IMR-90 (cell line): Measurements from ENCODE around the gene MRPS10. TPM values are rescaled to one million over a fixed set of nuclear protein-coding genes. Genes with fewer than 3 reads are reported as not detected.
A peak's percentile ranks its signal among the peaks of the same experiment; 100 is the strongest.

Experiments
- ATAC-seq: fragments of 200-7000 bp; cut with Tn5 transposase; 2 replicates; pipeline ENCODE4 v1.9.1; 2020; ENCODE audit warnings: low read depth, mild to moderate bottlenecking, moderate library complexity
- BruUV-seq: library from RNA; stranded (reverse); fragments of 400-500 nt; replicated peaks from 2 replicates; lab custom pipeline; 2021; lab: Mats Ljungman, UMichigan
- CTCF ChIA-PET: fragments of 300-600 bp; formaldehyde crosslinking; extraction: SDS; loops from one replicate; lab custom pipeline; 2021; ENCODE audit warnings: antibody characterized with exemption; lab: Yijun Ruan, JAX
- POLR2A ChIA-PET: fragments of 300-600 bp; sonication (Branson Sonifier 250); formaldehyde crosslinking; loops from one replicate; lab custom pipeline; 2022; ENCODE audit warnings: antibody characterized with exemption; ENCODE audit not compliant: unreplicated experiment; lab: Charles Lee
- DNase-seq: peaks from one replicate; pipeline ENCODE4 v3.0.0; 2013
- H2AFZ ChIP-seq: replicated peaks from 2 replicates; pipeline ENCODE3; 2013; ENCODE audit warnings: low read length, mild to moderate bottlenecking; ENCODE audit not compliant: poor library complexity
- H2AK5ac ChIP-seq: 2 replicates; pipeline ENCODE4 v1.6.1; 2013; ENCODE audit warnings: low read depth, low read length, inconsistent platforms
- H2AK9ac ChIP-seq: replicated peaks from 2 replicates; pipeline ENCODE3; 2013; ENCODE audit warnings: mild to moderate bottlenecking, low read depth, low read length, moderate library complexity; ENCODE audit not compliant: poor library complexity
- H2BK120ac ChIP-seq: 2 replicates; pipeline ENCODE4 v1.6.1; 2013; ENCODE audit warnings: low read depth, low read length, inconsistent platforms
- H2BK15ac ChIP-seq: 3 replicates; pipeline ENCODE4 v1.6.1; 2013; ENCODE audit warnings: low read depth, low read length, inconsistent platforms
- H2BK20ac ChIP-seq: 2 replicates; pipeline ENCODE4 v1.6.1; 2013; ENCODE audit warnings: low read depth, mild to moderate bottlenecking, inconsistent platforms, low read length, moderate library complexity
- H2BK5ac ChIP-seq: 2 replicates; pipeline ENCODE4 v1.6.1; 2013; ENCODE audit warnings: mild to moderate bottlenecking, low read depth, low read length, inconsistent platforms; ENCODE audit not compliant: poor library complexity, severe bottlenecking
- H3K14ac ChIP-seq: replicated peaks from 2 replicates; pipeline ENCODE4 v1.6.1; 2013; ENCODE audit warnings: low read depth, low read length, inconsistent platforms
- H3K18ac ChIP-seq: 2 replicates; pipeline ENCODE4 v1.6.1; 2013; ENCODE audit warnings: low read depth, low read length, control low read depth
- H3K23ac ChIP-seq: 2 replicates; pipeline ENCODE4 v1.6.1; 2013; ENCODE audit warnings: low read depth, low read length, inconsistent platforms
- H3K27ac ChIP-seq: 2 replicates; pipeline ENCODE4 v1.5.1; 2013; ENCODE audit warnings: mild to moderate bottlenecking, control low read depth, low read length; ENCODE audit not compliant: insufficient read depth
- H3K27me3 ChIP-seq: 2 replicates; pipeline ENCODE4 v1.6.1; 2013; ENCODE audit warnings: low read length; ENCODE audit not compliant: control insufficient read depth, insufficient read depth
- H3K36me3 ChIP-seq: 2 replicates; pipeline ENCODE4 v1.6.1; 2013; ENCODE audit warnings: low read length, mixed read lengths; ENCODE audit not compliant: control insufficient read depth, insufficient read depth
- H3K4ac ChIP-seq: 2 replicates; pipeline ENCODE4 v1.6.1; 2013; ENCODE audit warnings: low read depth, low read length, inconsistent platforms
- H3K4me1 ChIP-seq: 2 replicates; pipeline ENCODE4 v1.6.1; 2013; ENCODE audit warnings: low read length, mixed read lengths; ENCODE audit not compliant: control insufficient read depth, insufficient read depth
- H3K4me2 ChIP-seq: 2 replicates; pipeline ENCODE4 v1.6.1; 2013; ENCODE audit warnings: low read depth, mild to moderate bottlenecking, control low read depth, low read length, moderate library complexity
- H3K4me3 ChIP-seq: 2 replicates; pipeline ENCODE4 v1.5.1; 2013; ENCODE audit warnings: low read depth, mild to moderate bottlenecking, control low read depth, low read length, moderate library complexity; ENCODE audit not compliant: insufficient read depth
- H3K56ac ChIP-seq: 2 replicates; pipeline ENCODE4 v1.6.1; 2013; ENCODE audit warnings: low read length, inconsistent platforms; ENCODE audit not compliant: insufficient read depth; ENCODE audit errors: extremely low read depth
- H3K79me1 ChIP-seq, 2 experiments: 2 replicates each; pipeline ENCODE4 v1.6.1; 2013; ENCODE audit warnings: low read length in 2 of 2, inconsistent platforms in 1 of 2, low read depth in 1 of 2
- H3K9ac ChIP-seq: 2 replicates; pipeline ENCODE4 v1.6.1; 2013; ENCODE audit warnings: low read depth, low read length, control low read depth
- H3K9me1 ChIP-seq: 2 replicates; pipeline ENCODE4 v1.6.1; 2013; ENCODE audit warnings: low read length, inconsistent platforms; ENCODE audit not compliant: insufficient read depth
- H3K9me3 ChIP-seq: 2 replicates; pipeline ENCODE4 v1.6.1; 2013; ENCODE audit warnings: low read length; ENCODE audit not compliant: control insufficient read depth, insufficient read depth
- H4K20me1 ChIP-seq: 2 replicates; pipeline ENCODE4 v1.6.1; 2013; ENCODE audit warnings: low read length, inconsistent platforms; ENCODE audit not compliant: insufficient read depth
- H4K5ac ChIP-seq: 2 replicates; pipeline ENCODE4 v1.6.1; 2013; ENCODE audit warnings: mild to moderate bottlenecking, low read depth, low read length, control low read depth
- H4K8ac ChIP-seq, 2 experiments: 2 replicates each; pipeline ENCODE4 v1.6.1; 2013; ENCODE audit warnings: low read depth in 2 of 2, low read length in 2 of 2, control low read depth in 1 of 2, inconsistent platforms in 1 of 2
- H4K91ac ChIP-seq: 2 replicates; pipeline ENCODE4 v1.6.1; 2013; ENCODE audit warnings: low read depth, low read length, inconsistent platforms; ENCODE audit not compliant: insufficient read depth
- BHLHE40 ChIP-seq: fragments of 150-350 bp; IDR thresholded peaks from 2 replicates; pipeline ENCODE4 v1.6.1; 2016; ENCODE audit warnings: mild to moderate bottlenecking, low read depth, low read length
- CEBPB ChIP-seq: IDR thresholded peaks from 2 replicates; pipeline ENCODE4 v1.6.1; 2012; ENCODE audit warnings: low read depth, low read length, improper control_type of control experiment
- CHD1 ChIP-seq: IDR thresholded peaks from 2 replicates; pipeline ENCODE4 v1.6.1; 2012; ENCODE audit warnings: low read depth, low read length, improper control_type of control experiment
- FOS ChIP-seq: fragments of 150-350 bp; IDR thresholded peaks from 2 replicates; pipeline ENCODE4 v1.6.1; 2016; ENCODE audit warnings: low read depth, low read length
- MAFK ChIP-seq: IDR thresholded peaks from 2 replicates; pipeline ENCODE4 v1.6.1; 2012; ENCODE audit warnings: low read depth, low read length, improper control_type of control experiment
- MAZ ChIP-seq: IDR thresholded peaks from 2 replicates; pipeline ENCODE4 v1.6.1; 2012; ENCODE audit warnings: low read depth, mild to moderate bottlenecking, low read length, improper control_type of control experiment, moderate library complexity, borderline replicate concordance
- MXI1 ChIP-seq: IDR thresholded peaks from 2 replicates; pipeline ENCODE4 v1.6.1; 2012; ENCODE audit warnings: low read depth, mild to moderate bottlenecking, low read length, moderate library complexity, borderline replicate concordance
- NFE2L2 ChIP-seq: fragments of 150-350 bp; IDR thresholded peaks from 2 replicates; pipeline ENCODE4 v1.6.1; 2016; ENCODE audit warnings: low read depth, mild to moderate bottlenecking, low read length
- POLR2A ChIP-seq: IDR thresholded peaks from 2 replicates; pipeline ENCODE4 v1.6.1; 2012; ENCODE audit warnings: mild to moderate bottlenecking, low read depth, low read length
- RAD21 ChIP-seq: IDR thresholded peaks from 2 replicates; pipeline ENCODE4 v1.6.1; 2012; ENCODE audit warnings: low read length, improper control_type of control experiment
- RCOR1 ChIP-seq: IDR thresholded peaks from 2 replicates; pipeline ENCODE4 v1.6.1; 2012; ENCODE audit warnings: mild to moderate bottlenecking, low read length, improper control_type of control experiment; ENCODE audit not compliant: insufficient replicate concordance
- RFX5 ChIP-seq: IDR thresholded peaks from 2 replicates; pipeline ENCODE4 v1.8.0; 2012; ENCODE audit warnings: low read depth, mild to moderate bottlenecking, low read length, moderate library complexity
- SMC3 ChIP-seq: fragments of 150-350 bp; IDR thresholded peaks from 2 replicates; pipeline ENCODE4 v1.6.1; 2016; ENCODE audit warnings: low read depth, mild to moderate bottlenecking, antibody characterized with exemption, low read length, moderate library complexity
- WGBS, 2 experiments: methylation state at CpG; one replicate each; pipeline versions ENCODE4 v1.1.5 to v1.1.7; 2013; ENCODE audit warnings: missing lambda C conversion rate in 2 of 2; ENCODE audit not compliant: insufficient read length in 1 of 2; ENCODE audit errors: extremely low coverage in 2 of 2; 5-methylcytosine and 5-hydroxymethylcytosine counted together
- dilution Hi-C: fragments of 300-500 bp; cut with HindIII; formaldehyde crosslinking; loops from one replicate; pipeline ENCODE4 v1.14.3; 2018; ENCODE audit warnings: low sequenced_read_pairs; ENCODE audit not compliant: unreplicated experiment
- in situ Hi-C: fragments of 300-500 bp; cut with MboI; formaldehyde crosslinking; loops from 3 replicates; pipeline ENCODE4 v1.14.3; 2019; ENCODE audit warnings: low sequenced_read_pairs, inconsistent platforms, mixed read lengths
- intact Hi-C: fragments of 100-400 bp; cut with micrococcal nuclease; formaldehyde crosslinking; loops from 2 replicates; pipeline ENCODE4 v1.10.0; 2022
- polyA plus RNA-seq, 3 experiments: library from polyadenylated mRNA; depleted of rRNA; stranded (reverse); fragments of >200 nt; gene quantifications; 2 replicates each; pipeline ENCODE4 v1.2.3, GENCODE V29; 2012; ENCODE audit warnings: low replicate concordance in 1 of 3
- total RNA-seq: library from RNA; depleted of rRNA; stranded (reverse); fragments of >200 nt; gene quantifications from 2 replicates; pipeline ENCODE4 v1.2.3, GENCODE V29; 2012
- TF ChIP-seq, protein P1 (sequence below): fragments of 150-350 bp; IDR thresholded peaks from 2 replicates; pipeline ENCODE4 v1.6.1; 2017; ENCODE audit warnings: mild to moderate bottlenecking, antibody characterized with exemption, low read length, low read depth
- TF ChIP-seq, protein P2 (sequence below): conservative IDR thresholded peaks from 2 replicates; pipeline ENCODE4 v1.5.1; 2012; ENCODE audit warnings: mild to moderate bottlenecking, low read depth, low read length, improper control_type of control experiment
- TF ChIP-seq, protein P3 (sequence below): fragments of 150-350 bp; IDR thresholded peaks from 2 replicates; pipeline ENCODE4 v1.6.1; 2016; ENCODE audit warnings: low read depth, mild to moderate bottlenecking, low read length, moderate library complexity, borderline replicate concordance

Gene MRPS10
- total and polyA plus RNA-seq, 2 of the 4 experiments (the other 2 are of a cell fraction), result 28.5 to 47.0 TPM

DNA sequence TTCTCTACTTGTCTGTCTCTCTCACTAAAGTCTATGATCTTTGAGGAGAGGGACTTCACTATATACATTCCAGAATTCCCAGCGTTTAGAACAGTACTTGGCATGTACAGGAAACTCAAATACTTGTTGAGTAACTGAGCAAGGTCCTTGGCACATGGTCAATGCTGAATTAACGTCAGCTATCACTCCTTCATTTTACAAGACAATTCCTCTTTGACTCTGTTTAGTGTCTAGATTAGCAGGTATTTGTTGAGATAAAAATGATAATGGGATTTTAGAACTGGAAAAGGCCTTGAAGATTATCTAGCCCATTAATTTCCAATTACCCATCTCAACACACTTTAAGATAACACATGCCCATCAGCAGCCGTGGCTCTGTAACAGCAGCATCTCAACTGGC is 16.3 kb downstream of the MRPS10 start:
- no CpG with 5 or more reads among the region's 3 CpGs for WGBS, 2 experiments
- Histone ChIP-seq H2BK15ac (peak overlapping the region; percentile 54), H3K79me1 (peaks cover 0 to 27% of the 10 kb centered on the region in 2 experiments; a peak in 3 of 4 replicates), H3K56ac (no peak overlapping the region), H4K91ac (peak overlapping the region; percentile 45), H4K20me1 (no peaks in the 10 kb centered on the region; the same call in 1 of the 2 replicates), H3K36me3 (peaks cover 5% of the 10 kb centered on the region; the same call in 1 of the 2 replicates), H3K9me3 (no peaks in the 10 kb centered on the region), H3K4me3 (no peak overlapping the region), H2BK20ac (peak overlapping the region; percentile 22; the same call in 1 of the 2 replicates), H3K4me1 (peaks cover 27% of the 10 kb centered on the region), H3K27ac (peak overlapping the region; percentile 57; the same call in 1 of the 2 replicates), H3K27me3 (no peaks in the 10 kb centered on the region), H2AK5ac (peak overlapping the region; percentile 47; the same call in 1 of the 2 replicates), H2AK9ac (no peak overlapping the region), H2BK120ac (peak overlapping the region; percentile 61), H4K5ac (peak overlapping the region; percentile 65), H3K23ac (peak overlapping the region; percentile 41; the same call in 1 of the 2 replicates), H3K18ac (peak overlapping the region; percentile 50; the same call in 1 of the 2 replicates), H2AFZ (no peak overlapping the region), H2BK5ac (peak overlapping the region; percentile 40), H3K4me2 (no peak overlapping the region), H3K9me1 (peaks cover 23% of the 10 kb centered on the region), H3K4ac (peak overlapping the region; percentile 57), H4K8ac (peak overlapping the region; percentile 32 to 50; a peak in 2 of 4 replicates), H3K14ac (peak overlapping the region; percentile 14; the same call in 1 of the 2 replicates), H3K9ac (no peak overlapping the region)
- CTCF ChIA-PET, result no interaction called here
- dilution Hi-C loops (no loop called here), intact Hi-C loops (no loop called here), in situ Hi-C loops (no loop called here)
- POLR2A ChIA-PET, result interaction anchor here (0.6 kb wide), 1 partner anchor 243 kb away, joined by 8 read pairs; no protein-coding TSS in a partner anchor
- no TSS peak for BruUV-seq
- DNase-seq (peak; percentile 30), ATAC-seq (no peak)
- TF ChIP-seq, protein P1, sequence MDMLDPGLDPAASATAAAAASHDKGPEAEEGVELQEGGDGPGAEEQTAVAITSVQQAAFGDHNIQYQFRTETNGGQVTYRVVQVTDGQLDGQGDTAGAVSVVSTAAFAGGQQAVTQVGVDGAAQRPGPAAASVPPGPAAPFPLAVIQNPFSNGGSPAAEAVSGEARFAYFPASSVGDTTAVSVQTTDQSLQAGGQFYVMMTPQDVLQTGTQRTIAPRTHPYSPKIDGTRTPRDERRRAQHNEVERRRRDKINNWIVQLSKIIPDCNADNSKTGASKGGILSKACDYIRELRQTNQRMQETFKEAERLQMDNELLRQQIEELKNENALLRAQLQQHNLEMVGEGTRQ, result no peak
- TF ChIP-seq MAZ (no peak), SMC3 (no peak), RCOR1 (no peak), NFE2L2 (no peak), FOS (no peak), CHD1 (no peak), RFX5 (no peak), RAD21 (no peak), MXI1 (no peak), CEBPB (no peak), POLR2A (no peak), MAFK (no peak), BHLHE40 (no peak)
- TF ChIP-seq, protein P2, sequence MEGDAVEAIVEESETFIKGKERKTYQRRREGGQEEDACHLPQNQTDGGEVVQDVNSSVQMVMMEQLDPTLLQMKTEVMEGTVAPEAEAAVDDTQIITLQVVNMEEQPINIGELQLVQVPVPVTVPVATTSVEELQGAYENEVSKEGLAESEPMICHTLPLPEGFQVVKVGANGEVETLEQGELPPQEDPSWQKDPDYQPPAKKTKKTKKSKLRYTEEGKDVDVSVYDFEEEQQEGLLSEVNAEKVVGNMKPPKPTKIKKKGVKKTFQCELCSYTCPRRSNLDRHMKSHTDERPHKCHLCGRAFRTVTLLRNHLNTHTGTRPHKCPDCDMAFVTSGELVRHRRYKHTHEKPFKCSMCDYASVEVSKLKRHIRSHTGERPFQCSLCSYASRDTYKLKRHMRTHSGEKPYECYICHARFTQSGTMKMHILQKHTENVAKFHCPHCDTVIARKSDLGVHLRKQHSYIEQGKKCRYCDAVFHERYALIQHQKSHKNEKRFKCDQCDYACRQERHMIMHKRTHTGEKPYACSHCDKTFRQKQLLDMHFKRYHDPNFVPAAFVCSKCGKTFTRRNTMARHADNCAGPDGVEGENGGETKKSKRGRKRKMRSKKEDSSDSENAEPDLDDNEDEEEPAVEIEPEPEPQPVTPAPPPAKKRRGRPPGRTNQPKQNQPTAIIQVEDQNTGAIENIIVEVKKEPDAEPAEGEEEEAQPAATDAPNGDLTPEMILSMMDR, result no peak
- TF ChIP-seq, protein P3, sequence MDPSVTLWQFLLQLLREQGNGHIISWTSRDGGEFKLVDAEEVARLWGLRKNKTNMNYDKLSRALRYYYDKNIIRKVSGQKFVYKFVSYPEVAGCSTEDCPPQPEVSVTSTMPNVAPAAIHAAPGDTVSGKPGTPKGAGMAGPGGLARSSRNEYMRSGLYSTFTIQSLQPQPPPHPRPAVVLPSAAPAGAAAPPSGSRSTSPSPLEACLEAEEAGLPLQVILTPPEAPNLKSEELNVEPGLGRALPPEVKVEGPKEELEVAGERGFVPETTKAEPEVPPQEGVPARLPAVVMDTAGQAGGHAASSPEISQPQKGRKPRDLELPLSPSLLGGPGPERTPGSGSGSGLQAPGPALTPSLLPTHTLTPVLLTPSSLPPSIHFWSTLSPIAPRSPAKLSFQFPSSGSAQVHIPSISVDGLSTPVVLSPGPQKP, result no peak
